ENCODE measurements around the gene GPR148.
A peak's percentile ranks its signal among the peaks of the same experiment; 100 is the strongest.

Gene GPR148

DNA sequence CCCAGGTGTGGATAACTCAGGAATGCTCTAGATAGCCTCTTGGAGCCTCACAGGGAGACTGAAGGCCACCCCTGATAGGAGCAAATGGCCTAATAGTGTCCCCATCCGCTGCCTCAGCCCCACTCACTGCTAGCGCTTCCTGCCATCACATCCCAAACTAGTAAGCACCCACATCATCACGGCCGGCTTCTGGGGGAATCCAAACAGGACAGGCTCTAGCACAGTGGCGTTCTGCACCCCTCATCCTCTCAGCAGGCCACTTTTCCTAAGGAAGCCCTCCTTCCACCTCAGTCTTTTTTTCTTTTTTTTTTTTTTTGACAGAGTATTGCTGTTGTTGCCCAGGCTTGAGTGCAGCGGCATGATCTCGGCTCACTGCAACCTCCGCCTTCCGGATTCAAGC is 20.2 kb downstream of the GPR148 start:
- H3K4me3 ChIP-seq (ENCODE audit: low read depth, low read length): no peak overlapping the region

DNA sequence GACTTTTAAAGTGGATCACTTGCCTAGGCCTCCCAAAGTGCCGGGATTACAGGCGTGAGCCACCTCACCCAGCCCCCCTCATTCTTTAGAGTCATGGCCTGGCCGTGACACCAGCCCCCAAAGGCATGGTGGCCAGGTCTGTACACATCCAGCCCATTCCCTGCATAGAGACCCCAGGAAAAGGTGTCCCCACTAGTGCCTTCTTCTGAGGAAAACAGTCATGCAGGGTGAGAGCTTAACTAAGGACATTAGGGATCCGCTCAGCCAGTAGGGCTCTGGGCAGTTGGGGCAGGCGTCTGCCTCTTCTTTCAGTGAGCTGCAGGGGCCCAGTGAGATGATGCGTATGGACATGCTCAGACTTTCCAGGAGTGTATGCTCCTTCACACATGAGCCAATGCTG is 20.8 kb downstream of the GPR148 start:
- H3K4me3 ChIP-seq (ENCODE audit: low read depth, low read length): no peak overlapping the region

DNA sequence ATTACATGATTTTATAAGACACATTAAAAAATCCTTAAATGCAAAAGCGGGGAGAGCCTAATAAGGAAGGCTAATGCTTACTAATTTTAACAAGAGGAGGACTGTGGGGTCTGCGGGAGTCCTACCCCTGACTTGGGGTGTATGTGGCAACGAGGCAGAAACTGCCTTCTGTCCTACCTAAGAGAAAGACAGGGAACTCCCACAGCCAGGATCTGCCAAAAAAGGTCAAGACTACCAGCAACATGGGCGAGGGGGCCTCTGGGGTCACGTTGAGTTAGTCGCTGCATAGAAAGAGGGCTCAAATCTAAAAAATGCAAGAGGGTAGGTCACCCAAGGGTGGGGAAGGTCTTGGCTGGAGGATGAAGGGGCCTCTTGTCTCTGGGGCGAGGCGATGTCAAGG is 25.9 kb downstream of the GPR148 start:
- H3K4me3 ChIP-seq (ENCODE audit: low read depth, low read length): peak overlapping the region; percentile 70

DNA sequence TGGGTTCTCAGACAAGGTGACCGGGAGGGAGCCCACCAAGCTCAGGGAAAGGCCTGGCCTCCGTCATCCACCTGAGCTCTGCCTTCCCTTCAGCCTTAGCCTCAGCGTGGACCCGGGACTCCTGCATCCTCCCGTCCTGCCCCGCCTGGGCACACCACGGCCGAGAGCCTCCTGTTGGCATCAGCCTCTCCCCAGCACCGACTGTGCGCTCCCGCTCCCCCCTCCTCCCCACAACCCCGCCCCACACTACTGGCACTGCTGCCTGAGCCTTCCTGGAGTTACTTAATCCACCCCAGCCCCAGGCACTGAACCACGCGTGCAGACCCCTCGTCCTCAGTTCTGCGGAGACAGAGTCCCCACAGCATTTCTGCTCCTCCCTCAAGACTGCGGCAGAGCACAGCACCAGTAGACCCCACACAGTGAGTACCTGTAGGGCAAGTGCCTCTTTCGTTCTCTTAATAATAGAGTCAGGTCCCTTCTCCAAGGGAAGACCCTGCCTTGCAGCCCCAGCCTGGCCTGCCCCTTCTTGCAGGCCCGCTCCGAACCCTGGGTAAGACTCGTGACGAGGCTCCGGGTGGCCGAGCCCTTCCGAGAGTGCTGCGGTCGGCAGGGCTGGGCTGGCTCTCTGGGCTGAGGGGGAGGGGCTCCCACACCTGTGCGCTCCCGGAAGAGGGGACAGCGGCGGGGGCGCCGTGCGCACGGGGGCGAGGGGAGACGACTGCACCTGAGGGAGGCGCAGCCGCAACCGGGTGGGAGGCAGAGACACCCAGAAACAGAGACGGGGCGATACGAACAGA is 26.6 kb downstream of the GPR148 start, which contains the start of gene AMER3:
Gene AMER3, plus strand, starts transcription at position 285 of the 797 bp plus-strand sequence. CDS start 6,533 bp downstream, outside the sequence.
- peak within 1 kb of the TSS; percentile 70 for H3K4me3 ChIP-seq (ENCODE audit: low read depth, low read length)

DNA sequence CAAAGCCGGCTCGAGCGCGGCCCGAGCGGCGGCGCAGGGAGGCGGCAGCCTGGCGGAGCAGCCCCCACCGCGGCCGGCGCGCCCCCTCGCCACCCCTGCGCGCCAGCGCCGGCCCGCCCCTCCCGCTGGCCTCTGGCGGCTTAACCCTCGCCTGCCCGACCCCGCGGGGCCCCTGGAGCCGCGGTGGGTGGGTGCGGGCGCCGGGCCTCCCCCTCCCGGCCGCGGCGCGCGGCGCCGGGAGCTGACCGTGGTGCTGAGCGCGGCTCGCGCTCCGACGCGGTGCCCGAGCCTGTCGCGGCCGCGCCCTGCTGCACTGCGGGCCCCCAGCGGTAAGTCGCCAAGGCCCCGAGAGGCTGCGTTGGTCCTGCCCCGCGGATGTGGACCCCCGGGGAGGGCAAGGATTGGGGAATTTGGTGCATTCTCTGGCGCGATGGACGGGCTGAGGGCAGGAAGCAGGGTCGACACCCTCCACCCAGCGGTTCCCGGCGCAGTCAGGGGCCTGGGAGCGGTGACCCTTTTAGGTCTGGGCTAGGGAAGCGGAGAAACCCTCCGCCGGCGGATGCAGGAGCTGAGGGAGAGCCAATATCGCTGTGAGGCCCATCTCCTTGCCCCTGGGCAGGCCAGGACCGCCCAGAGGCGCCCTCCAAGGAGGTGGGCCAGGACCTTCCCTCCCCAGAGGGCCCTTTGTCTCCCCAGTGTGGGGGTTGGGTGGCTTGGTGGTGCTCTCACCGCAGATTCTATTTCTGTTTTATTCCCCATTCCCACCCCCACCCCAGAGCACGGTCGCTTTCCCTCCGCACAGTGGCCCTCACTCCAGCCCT is 27.4 kb downstream of the GPR148 start:
- peak overlapping the region; percentile 70 for H3K4me3 ChIP-seq (ENCODE audit: low read depth, low read length)

DNA sequence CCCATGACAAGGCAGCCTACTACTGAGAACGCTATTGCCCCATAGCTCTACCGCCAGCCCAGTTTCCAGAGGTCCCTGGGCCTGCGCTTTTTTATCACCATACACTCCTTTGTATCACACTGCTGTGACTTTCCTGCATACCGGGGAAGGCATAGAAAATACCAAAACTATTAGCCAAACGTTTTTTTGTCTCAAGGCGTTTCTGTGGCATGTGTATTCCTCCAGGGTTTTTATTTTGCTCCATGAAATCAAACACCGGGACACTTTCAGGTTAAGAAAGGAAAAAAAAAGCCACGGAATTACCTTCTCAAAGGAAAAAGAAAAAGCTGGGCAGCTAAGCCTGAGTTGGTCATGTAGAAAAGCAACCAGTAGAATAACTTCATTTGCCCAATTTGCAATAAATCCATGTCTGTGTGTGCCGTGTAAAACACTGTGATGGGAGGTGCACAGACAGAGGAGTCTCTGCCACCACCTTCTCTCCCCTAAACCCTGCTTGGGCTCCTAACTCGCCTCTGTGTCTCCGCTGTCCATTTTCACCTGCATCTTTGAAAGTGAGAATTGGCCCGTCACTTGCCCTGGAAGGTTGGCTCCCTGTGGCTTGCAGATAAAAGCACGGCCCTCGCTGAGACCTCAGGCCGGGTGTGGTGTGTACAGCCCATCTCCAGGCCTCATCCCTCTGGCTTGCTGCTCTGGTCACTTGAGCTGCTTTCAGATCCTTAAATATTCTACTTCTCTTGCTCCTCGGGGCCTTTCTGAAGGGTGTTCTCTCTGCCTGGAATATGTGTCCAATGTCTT is 28.2 kb downstream of the GPR148 start:
- H3K4me3 ChIP-seq (ENCODE audit: low read depth, low read length): peak overlapping the region; percentile 58

DNA sequence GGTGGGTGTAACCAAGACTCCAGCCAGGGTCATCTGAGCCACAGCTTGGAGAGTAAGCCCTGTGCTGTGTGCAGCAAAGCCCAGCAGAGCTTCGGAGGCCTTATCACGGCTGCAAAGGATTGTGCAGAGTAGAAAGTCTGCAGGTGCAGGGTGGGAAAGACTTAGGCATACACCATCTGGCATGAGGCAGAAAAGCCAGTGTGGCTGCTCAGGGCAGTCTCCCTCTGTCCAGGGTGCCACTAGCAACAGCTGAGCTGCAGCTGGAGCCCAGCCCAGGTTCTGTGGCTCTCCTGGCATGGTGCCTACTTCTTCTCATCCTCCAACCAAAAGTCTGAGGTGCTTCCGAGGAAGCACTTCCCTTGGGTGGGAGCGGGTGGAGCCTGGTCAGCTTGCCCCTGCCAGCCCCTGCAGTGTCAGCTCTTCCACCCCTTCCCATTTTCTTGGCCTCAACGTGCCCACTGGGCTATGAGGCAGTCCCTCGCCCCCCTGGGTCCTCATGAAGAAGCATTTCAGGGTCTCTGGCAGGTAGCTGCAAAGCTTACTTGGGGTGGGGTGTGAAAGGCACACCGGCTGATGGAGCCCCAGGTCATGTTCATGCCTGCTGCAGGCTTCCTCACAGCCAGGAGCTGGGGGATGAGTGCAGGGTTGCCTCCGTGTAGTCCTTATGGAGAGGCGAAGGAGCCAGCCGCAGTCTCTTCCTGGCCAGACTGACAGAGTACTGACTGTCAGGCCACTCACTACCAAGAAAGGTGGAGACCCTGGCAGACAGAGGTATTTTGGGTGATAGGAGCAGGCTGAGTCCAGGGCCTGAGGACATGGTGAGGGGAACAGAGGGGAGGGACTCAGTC is 31.3 kb downstream of the GPR148 start:
- H3K4me3 ChIP-seq (ENCODE audit: low read depth, low read length): no peak overlapping the region

DNA sequence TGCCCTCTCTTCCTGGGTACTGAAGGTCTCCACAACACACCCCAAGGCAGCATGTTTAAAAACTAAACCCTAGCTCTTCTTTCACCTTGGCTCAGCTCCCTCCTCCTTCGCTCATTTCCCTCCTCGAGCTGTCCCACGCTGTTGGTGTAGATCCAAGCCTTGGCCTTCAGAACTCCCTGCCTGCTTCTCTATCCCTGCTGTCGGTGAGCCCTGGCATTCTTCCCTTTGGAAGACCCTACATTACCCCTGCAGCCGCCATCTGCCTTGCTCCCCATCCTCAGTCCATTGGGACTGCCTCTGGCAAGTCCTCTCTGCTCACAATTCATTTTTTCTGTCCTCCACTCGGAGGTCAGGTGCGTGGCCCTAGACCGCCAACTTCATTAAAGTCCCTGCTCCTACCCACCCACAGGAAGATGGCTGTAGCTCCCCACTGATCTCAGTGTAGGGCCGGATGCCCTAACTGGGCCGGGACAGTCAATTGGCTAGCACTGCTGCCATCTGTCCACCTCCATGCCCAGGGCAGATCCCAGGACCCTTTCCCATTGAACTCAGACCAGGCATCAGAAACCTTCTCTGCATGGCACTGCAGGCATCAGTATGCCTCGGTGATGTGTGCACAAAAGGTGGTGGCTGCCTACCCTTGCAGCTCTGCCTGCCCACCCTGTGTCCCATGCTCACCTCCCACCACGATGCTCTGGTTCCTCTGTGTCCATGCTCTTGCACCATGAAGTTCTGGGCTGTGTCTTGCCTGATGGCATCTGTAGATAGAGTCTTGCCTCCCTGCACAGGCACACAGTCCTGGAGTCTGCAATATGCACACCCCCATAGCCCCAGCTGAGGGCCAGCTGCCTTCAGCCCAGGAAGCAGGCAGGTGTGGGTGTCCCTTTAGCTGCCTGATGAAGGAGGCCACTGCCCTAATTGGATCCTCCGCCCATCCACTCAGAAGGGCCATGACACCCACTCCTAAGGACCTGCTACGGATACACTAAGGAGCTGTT is 32.2 kb downstream of the GPR148 start:
- H3K4me3 ChIP-seq (ENCODE audit: low read depth, low read length): no peak overlapping the region

DNA sequence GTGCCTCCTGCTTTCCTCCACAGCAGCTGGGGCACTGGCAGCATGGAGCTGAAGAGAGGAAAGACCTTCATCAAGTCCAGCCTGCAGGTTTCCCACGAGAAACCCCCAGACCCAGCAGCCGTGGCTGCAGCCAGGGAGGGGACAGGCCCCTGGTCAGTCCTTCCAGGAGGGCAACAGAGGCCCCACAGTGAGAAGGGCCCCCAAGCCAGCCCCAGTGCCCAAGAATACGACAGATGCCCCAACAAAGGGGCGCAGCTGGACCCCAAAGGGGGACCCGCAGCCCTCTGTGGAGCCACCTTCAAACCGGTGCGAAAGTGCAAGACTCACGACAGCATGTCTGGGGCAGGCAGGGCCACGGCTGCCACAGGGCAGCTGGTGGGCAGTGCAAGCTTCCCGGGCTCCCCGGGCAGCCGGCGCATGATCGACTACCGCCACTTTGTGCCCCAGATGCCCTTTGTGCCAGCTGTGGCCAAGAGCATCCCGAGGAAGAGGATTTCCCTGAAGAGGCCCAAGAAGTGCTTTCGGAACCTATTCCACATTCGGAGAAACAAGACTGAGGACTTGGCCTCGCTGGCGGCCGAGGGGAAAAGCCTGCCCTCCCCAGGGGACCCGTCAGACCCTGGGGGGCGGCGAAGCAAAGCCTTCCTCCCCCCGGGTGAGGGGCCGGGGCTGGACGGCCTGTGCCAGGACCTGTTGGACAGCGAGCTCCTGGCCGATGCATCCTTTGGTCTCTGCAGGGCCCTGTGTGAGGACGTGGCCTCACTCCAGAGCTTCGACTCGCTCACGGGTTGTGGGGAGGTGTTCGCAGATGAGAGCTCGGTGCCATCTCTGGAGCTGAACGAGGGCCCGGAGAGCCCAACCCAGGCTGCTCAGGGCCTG is 33.4 kb downstream of the GPR148 start:
- no peak overlapping the region for H3K4me3 ChIP-seq (ENCODE audit: low read depth, low read length)

DNA sequence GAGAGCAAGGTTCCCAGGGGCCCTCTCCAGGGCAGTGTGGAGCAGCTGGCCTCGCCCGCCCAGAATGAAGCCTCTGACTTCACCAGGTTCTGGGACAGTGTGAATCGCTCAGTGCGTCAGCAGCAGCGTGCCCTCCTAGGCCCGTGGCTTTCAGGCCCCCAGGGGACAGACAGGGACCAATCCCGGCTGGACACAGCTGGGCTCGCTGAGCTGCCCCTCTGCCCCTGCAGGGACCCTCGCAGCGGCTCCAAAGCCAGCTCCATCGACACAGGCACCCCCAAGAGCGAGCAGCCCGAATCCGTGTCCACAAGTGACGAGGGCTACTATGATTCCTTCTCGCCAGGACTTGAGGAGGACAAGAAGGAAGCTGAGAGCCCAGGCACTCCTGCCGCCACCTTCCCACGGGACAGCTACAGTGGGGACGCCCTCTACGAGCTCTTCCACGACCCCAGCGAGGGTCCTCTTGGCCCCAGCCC is 34.1 kb downstream of the GPR148 start:
- H3K4me3 ChIP-seq (ENCODE audit: low read depth, low read length): no peak overlapping the region

DNA sequence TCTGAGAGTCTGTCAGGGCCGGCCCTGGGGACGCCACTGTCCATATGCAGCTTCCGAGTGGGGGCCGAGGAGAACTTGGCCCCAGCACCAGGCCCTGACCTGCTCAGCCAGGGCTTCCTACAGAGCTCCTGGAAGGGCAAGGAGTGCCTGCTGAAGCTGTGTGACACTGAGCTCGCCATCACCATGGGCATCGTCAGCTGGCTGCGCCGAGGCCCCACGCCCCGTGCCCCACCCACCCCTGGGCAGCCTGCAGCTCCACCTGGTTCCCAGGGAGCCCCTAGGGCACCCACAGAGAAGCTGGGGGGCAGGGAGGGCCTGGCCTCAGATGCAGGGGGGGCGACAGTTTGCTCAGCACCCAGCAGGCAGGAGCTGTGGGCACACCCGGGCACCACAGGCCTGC is 34.5 kb downstream of the GPR148 start:
- H3K4me3 ChIP-seq (ENCODE audit: low read depth, low read length): no peak overlapping the region

DNA sequence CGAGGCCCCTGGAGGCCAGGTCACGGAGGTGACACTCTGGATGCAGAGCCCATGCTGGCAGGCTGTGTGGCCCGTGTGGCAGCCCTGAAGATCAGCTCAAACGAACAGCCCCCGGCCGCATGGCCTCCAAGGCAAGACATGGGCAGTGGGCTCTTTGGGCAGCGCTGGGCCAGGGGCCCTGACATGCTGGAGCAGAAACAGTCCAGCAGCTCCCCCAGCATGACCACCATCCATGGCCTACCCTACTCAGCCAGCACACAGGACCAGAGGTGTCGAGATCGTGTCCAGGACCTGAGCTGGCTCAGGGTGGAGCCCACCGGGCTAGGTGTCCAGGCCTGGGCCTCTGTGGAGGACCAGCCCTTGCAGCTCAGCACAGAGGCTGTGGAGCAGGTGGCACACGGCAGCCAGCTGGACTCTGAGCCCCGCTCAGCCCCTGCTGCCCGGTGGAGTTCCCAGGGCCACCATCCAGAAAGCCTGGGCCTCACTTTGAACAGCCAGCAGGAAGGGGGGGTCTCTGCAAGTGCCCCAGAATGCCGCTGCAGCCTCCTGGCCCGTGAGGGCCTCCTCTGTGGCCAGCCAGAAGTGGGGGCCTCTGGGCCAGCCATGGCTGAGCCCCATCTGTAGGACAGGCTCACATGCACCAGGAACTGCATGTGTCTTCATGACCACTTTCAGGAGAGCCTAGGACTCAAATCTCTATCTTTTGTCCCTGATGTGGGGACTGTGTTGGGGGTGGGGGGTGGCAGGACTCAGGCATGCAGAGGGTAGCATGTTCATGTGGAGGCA is 35.4 kb downstream of the GPR148 start:
- no peak overlapping the region for H3K4me3 ChIP-seq (ENCODE audit: low read depth, low read length)

DNA sequence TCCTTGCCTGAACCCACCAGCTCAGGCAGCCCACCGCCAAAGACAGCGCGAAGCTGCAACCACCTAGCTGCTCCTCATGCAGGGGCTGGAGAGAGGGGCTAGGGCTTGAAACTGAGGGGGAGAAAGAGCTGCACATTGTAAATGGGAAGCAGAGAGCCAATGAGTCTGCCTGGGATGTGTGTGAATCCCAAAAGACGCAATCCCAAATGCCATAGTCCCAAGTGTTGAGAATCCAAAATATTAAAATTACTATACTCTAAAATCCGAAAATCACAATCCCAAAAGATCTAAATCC is 35.9 kb downstream of the GPR148 start:
- no peak overlapping the region for H3K4me3 ChIP-seq (ENCODE audit: low read depth, low read length)

DNA sequence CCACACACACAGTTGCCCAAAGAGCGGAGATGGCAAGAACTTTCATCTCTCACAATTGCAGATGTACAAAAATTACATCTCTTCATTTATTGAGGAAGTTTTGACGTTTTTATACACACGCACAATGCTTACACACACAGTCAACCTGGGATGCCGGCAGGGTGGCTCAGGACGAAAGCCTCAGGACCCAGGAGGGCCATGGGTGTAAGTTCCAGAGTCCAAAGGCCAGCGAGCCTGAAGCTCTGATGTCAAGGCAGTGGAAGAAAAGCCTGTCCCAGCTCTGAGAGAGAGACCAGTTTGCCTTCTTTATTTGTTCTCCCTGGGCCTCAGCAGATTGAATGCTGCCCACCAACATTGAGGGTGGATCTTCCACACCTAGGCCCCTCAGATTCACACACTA is 36.6 kb downstream of the GPR148 start:
- H3K4me3 ChIP-seq (ENCODE audit: low read depth, low read length): no peak overlapping the region

DNA sequence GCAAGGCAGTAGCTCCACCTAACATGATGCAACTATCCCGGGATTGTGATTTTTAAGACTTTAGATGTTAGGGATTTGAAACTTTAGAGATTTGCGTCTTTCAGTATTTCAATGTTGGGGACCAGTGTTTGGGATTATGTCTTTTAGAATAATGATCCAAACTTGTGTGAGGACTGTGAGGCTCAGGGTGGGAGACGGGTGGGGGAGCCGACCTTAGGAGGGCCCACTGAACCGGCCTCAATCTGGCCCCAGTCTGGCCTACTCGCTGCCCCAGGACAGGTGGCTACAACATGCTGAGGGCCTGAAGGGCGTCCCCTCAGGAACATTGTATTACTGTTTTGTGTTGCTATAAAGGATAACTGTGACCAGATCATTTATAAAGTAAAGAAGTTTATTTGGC is 37.2 kb downstream of the GPR148 start:
- no peak overlapping the region for H3K4me3 ChIP-seq (ENCODE audit: low read depth, low read length)

DNA sequence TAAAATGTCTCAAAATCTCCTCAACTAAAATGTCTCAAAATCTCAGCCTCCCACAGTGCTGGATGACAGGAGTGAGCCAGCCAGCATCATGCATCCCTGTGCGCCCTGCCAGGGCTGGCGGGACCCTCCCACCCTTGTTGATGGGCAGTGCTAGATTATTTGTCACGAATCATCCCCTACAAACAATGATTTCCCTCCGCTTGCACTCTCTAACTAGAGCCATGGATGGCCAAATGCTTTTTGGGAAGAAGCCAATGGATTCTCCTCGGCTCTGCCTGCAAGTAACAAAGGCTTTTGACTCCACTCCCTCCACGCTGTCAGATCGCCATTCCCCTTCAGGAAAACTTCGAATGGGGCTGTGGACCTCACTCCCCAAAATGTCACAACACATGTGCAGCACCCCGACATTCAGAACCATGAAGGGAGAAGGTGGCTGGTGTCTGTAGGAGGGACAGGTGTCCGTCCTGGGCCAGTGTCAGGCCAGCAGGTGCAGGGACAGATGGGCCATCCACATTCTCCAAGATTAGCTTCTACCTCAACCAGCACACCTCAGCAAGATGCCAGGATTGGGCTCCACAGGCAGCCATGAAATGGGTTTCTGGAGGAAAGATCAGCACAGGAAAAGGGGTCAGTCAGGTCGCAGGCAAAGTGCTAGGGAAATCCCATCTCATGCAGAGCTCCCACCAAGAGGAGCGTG is 38.0 kb downstream of the GPR148 start:
- H3K4me3 ChIP-seq (ENCODE audit: low read depth, low read length): no peak overlapping the region

DNA sequence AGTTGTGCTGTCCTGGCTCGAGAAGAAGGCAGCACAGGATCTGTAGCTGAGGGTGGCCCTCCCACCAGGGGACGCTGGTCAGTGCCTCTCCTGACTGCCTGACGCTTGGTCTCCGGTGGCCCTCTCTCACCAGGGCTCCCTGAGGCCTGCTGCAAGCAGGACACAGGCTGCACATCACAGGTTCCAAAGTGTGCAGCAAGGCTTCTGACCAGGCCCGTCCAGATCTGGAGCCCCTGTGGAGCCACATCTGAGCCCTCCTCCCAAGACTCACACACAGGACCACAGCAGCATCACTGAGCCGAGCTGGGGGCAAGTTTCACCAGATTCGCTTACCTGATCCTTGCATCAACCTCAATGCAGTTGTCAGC is 38.5 kb downstream of the GPR148 start:
- H3K4me3 ChIP-seq (ENCODE audit: low read depth, low read length): no peak overlapping the region

Data from iPS-11a (cell line).